ENCODE results near the gene ZFYVE26.

DNA sequence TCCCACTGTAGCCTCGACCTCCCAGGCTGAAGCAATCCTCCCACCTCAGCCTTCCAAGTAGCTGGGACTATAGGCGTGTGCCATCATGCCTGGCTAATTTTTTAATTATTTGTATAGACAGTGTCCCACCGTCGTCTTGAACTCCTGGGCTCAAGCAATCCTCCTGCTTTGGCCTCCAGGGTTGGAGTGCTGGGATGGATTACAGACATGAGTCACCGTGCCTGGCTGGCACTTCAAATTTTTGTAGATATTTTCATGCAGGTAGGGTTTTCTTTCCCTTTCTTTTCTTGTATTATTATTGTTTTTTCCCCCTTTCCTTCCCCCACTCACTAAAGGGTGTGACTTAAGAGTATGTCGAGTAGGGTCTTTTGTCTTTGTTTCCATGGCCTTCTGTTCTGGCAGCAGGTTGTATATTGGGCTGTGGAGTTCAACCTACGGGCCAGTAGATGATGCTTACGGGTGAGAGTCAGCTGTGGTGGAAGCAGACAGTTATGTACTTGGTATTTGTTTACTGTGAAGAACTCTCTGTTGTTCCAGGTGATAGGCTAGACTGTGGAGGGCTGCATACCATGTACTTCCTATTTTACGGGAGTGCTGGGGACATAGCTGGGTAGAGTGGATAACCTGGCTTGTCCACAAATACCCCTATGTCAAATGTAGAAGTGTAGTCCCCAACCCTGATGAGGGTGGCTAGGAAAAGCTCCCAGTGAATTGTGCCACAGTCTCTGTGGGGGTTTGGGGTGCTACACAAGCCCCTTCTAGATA lies 33.9 kb upstream of the ZFYVE26 start:
- TF ChIP-seq, protein P1, sequence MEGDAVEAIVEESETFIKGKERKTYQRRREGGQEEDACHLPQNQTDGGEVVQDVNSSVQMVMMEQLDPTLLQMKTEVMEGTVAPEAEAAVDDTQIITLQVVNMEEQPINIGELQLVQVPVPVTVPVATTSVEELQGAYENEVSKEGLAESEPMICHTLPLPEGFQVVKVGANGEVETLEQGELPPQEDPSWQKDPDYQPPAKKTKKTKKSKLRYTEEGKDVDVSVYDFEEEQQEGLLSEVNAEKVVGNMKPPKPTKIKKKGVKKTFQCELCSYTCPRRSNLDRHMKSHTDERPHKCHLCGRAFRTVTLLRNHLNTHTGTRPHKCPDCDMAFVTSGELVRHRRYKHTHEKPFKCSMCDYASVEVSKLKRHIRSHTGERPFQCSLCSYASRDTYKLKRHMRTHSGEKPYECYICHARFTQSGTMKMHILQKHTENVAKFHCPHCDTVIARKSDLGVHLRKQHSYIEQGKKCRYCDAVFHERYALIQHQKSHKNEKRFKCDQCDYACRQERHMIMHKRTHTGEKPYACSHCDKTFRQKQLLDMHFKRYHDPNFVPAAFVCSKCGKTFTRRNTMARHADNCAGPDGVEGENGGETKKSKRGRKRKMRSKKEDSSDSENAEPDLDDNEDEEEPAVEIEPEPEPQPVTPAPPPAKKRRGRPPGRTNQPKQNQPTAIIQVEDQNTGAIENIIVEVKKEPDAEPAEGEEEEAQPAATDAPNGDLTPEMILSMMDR (IDR thresholded peaks at IDR 0.05), result no peak
- TF ChIP-seq EP300 (IDR thresholded peaks at IDR 0.05), result no peak
- TF ChIP-seq POLR2A (IDR thresholded peaks at IDR 0.05; ENCODE audit: low read depth), result no peak
- no peak for TF ChIP-seq POLR2AphosphoS5 (IDR thresholded peaks at IDR 0.05)

Measured in esophagus muscularis mucosa (tissue), 4 donors.